ENCODE data around the gene MARK4. TPM values are rescaled to one million over a fixed set of nuclear protein-coding genes. Genes with fewer than 3 reads are reported as not detected.
"Not testable (repeated sequence)": the region's sequence is repeated elsewhere in the genome, so short reads cannot be mapped to it uniquely, and the experiment has no call there.

MARK4 gene
- total and polyA plus RNA-seq, 4 donors = 27.2 to 105 (median 62.7) TPM

DNA sequence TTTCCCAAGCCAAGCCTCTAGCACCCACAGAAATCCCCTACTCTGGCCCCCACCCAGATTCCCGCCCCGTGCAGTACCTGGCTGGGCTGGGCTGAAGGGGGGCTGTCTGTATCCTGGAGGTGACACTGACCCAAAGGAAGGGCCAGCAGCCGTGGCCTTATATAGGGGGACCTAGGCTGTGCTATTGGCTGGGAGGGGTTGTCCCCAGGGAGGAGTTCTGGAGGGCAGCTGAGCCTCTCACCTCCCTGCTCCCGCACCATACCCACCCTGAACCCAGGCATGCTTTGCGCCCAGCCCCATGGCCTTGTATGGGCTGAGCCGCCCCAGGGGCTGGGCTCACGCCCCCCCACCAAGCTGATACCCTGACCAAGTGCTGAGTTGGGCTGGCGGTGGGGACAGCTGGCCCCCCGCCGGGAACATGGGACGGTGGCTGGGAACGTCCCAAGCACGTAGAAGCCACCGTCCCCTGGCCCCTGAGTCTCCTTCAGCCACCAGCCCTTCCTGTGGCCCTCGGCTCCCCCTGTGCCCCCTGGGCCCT lies 71.7 kb downstream of the MARK4 start, which contains the start of gene CKM:
CKM (minus strand) TSS at position 132 of the 538 bp plus-strand sequence. CDS start 3,162 bp downstream, outside the sequence.
- H3K4me1 ChIP-seq (ENCODE audit: control insufficient read depth, insufficient read depth, low read length) = peaks cover 29% of the 10 kb centered on the region
- H3K27me3 ChIP-seq (ENCODE audit: control insufficient read depth, insufficient read depth, low read length) = peaks cover 19% of the 10 kb centered on the region
- DNase-seq (ENCODE audit: low read depth in 4 of 6, low spot score in 6 of 6) = no peak
- no peaks in the 10 kb centered on the region for H3K36me3 ChIP-seq (ENCODE audit: control insufficient read depth, insufficient read depth, low read length)
- H3K4me3 ChIP-seq (ENCODE audit: low read depth, low read length) = no peak within 1 kb of the TSS
- H3K9me3 ChIP-seq (ENCODE audit: control insufficient read depth, insufficient read depth, low read length) = no peaks in the 10 kb centered on the region
- 39% methylated on average over 10 of the region's 15 CpGs for WGBS (ENCODE audit: insufficient coverage)
- H3K27ac ChIP-seq (ENCODE audit: low read depth, low read length) = no peak within 1 kb of the TSS

DNA sequence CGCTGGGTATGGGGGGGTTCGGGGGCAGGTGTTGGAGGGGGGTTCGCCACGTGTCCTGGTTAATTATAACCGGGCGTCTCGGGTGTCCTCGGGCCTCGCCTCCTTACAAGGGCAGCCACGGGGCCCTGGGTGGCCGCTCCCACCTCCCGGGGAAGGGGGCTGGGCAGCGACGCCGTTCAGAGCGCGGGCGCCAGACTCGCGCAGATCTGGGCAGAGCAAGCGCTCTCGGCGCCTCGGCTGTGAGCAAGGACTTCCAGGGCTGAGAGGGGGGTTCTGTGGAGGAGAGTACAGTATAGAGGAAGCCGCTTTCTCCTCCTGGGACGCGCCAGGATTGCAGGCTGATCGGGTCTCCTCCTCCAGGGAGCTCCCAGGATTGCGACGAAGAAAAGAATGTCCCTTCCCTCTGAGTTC lies 72.6 kb downstream of the MARK4 start:
- Histone ChIP-seq H3K27me3 (ENCODE audit: control insufficient read depth, insufficient read depth, low read length) (peaks cover 19% of the 10 kb centered on the region), H3K36me3 (ENCODE audit: control insufficient read depth, insufficient read depth, low read length) (no peaks in the 10 kb centered on the region), H3K27ac (ENCODE audit: low read depth, low read length) (no peak overlapping the region), H3K4me3 (ENCODE audit: low read depth, low read length) (no peak overlapping the region), H3K4me1 (ENCODE audit: control insufficient read depth, insufficient read depth, low read length) (peaks cover 29% of the 10 kb centered on the region), H3K9me3 (ENCODE audit: control insufficient read depth, insufficient read depth, low read length) (no peaks in the 10 kb centered on the region)
- WGBS (ENCODE audit: insufficient coverage) = 2% methylated on average over 17 of the region's 30 CpGs
- DNase-seq (ENCODE audit: low read depth in 4 of 6, low spot score in 6 of 6) = no peak

DNA sequence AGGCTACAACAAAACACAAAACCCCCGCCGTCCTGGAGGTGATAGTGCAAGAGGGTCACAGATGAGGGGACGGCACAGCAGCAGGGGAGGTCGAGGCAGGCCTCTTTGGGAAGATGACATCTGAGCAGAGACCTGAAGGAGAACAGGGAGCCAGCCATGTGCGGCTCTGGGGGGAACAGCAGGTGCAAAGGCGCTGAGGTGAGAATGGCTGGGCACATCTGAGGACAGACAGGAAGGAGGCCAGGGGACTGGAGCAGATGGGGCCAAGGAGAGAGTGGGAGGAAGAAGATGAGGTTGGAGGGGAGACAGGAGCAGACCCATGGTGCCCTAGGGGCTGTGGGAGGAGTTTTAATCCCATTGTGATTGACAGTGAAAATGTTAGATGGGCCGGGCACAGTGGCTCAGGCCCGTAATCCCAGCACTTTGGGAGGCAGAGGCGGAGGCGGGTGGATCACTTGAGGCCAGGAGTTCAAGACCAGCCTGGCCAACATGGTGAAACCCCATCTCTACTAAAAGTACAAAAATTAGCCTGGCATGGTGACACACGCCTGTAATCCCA lies 73.4 kb downstream of the MARK4 start:
- Histone ChIP-seq H3K36me3 (ENCODE audit: control insufficient read depth, insufficient read depth, low read length) (no peaks in the 10 kb centered on the region), H3K27me3 (ENCODE audit: control insufficient read depth, insufficient read depth, low read length) (peaks cover 19% of the 10 kb centered on the region), H3K27ac (ENCODE audit: low read depth, low read length) (no peak overlapping the region), H3K4me3 (ENCODE audit: low read depth, low read length) (no peak overlapping the region), H3K4me1 (ENCODE audit: control insufficient read depth, insufficient read depth, low read length) (peaks cover 29% of the 10 kb centered on the region), H3K9me3 (ENCODE audit: control insufficient read depth, insufficient read depth, low read length) (no peaks in the 10 kb centered on the region)
- DNase-seq (ENCODE audit: low read depth in 4 of 6, low spot score in 6 of 6) = no peak
- WGBS (ENCODE audit: insufficient coverage) = 47% methylated on average over 6 of the region's 11 CpGs

DNA sequence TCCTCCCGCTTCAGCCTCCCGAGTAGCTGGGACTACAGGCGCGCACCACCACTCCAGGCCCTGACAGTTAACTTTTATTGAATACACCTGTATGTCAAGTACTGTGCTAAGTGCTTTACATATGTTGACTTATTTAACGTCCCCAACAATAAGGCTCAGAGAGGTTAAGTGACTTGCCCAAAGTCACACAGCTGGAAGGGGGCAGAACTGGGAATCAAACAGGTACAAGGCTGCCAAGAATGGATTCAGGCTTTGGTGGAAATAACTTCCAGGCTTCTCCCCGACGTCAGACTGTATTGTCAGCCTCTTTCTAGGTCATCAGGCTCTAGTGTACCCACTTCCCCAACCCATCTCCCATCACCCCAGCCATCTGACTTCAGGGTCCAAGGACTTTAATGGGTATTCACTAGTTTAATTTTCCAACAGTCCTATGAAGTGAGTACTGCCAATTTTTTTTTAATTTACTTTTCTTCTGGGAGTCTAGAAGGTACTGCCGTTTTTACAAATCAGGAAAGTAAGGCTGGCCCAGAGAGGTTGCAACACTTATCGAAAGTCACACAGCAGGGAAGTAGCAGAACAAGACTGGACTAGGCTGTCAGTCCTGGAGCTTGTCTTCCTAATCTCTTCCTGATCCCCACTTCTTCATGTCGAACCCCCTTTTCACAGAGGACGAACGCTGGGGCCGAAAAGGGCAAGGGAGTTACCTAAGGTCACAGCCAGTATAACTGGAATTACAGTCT lies 76.5 kb downstream of the MARK4 start:
- WGBS (ENCODE audit: insufficient coverage) = 82% methylated on average over 8 of the region's 13 CpGs
- no peak overlapping the region for H3K4me3 ChIP-seq (ENCODE audit: low read depth, low read length)

DNA sequence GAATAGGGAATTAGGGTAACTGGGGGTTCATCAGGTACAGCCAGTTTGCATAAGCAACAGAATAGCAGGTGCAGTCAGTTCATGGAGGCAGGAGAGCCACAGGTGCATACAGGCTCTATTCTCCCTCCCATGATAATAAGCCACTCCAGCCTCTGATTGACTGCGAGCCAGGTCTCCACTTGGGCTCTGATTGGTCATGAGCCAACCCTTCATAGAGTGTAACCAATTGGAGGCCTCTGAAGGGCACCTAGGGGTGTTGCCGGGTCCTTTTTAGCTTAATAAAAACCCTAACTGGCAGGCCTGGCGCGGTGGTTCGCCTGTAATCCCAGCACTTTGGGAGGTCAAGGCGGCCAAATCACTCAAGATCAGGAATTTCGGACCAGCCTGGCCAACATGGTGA lies 80.3 kb downstream of the MARK4 start:
- H3K4me1 ChIP-seq (ENCODE audit: control insufficient read depth, insufficient read depth, low read length) = peaks cover 3% of the 10 kb centered on the region
- WGBS (ENCODE audit: insufficient coverage) = 88% methylated on average over 7 of the region's 7 CpGs
- no peaks in the 10 kb centered on the region for H3K9me3 ChIP-seq (ENCODE audit: control insufficient read depth, insufficient read depth, low read length)

More for the DNA sequence above, 76.5 kb downstream of the MARK4 start:
- Histone ChIP-seq H3K36me3 (ENCODE audit: control insufficient read depth, insufficient read depth, low read length) (no peaks in the 10 kb centered on the region), H3K9me3 (ENCODE audit: control insufficient read depth, insufficient read depth, low read length) (no peaks in the 10 kb centered on the region), H3K27me3 (ENCODE audit: control insufficient read depth, insufficient read depth, low read length) (peaks cover 19% of the 10 kb centered on the region), H3K27ac (ENCODE audit: low read depth, low read length) (no peak overlapping the region), H3K4me1 (ENCODE audit: control insufficient read depth, insufficient read depth, low read length) (peaks cover 25% of the 10 kb centered on the region)
- no peak for DNase-seq (ENCODE audit: low read depth in 4 of 6, low spot score in 6 of 6)

GRCh38 chr19:45333609-45334303 lies 82.7 kb downstream of the MARK4 start:
- H3K4me3 ChIP-seq (ENCODE audit: low read depth, low read length) = no peak overlapping the region
- no peak for DNase-seq (ENCODE audit: low read depth in 4 of 6, low spot score in 6 of 6)
- H3K27ac ChIP-seq (ENCODE audit: low read depth, low read length) = no peak overlapping the region
- H3K9me3 ChIP-seq (ENCODE audit: control insufficient read depth, insufficient read depth, low read length) = no peaks in the 10 kb centered on the region
- H3K36me3 ChIP-seq (ENCODE audit: control insufficient read depth, insufficient read depth, low read length) = no peaks in the 10 kb centered on the region
- WGBS (ENCODE audit: insufficient coverage) = 69% methylated on average over 1 of the region's 10 CpGs
- H3K4me1 ChIP-seq (ENCODE audit: control insufficient read depth, insufficient read depth, low read length) = peaks cover 4% of the 10 kb centered on the region
- peaks cover 5% of the 10 kb centered on the region for H3K27me3 ChIP-seq (ENCODE audit: control insufficient read depth, insufficient read depth, low read length)

More for the DNA sequence above, 80.3 kb downstream of the MARK4 start:
- Histone ChIP-seq H3K36me3 (ENCODE audit: control insufficient read depth, insufficient read depth, low read length) (no peaks in the 10 kb centered on the region), H3K27me3 (ENCODE audit: control insufficient read depth, insufficient read depth, low read length) (no peaks in the 10 kb centered on the region), H3K27ac (ENCODE audit: low read depth, low read length) (no peak overlapping the region), H3K4me3 (ENCODE audit: low read depth, low read length) (no peak overlapping the region)
- no peak for DNase-seq (ENCODE audit: low read depth in 4 of 6, low spot score in 6 of 6)

GRCh38 chr19:45334881-45335280 lies 83.8 kb downstream of the MARK4 start:
- not testable (repeated sequence) for H3K36me3 ChIP-seq (ENCODE audit: control insufficient read depth, insufficient read depth, low read length)

DNA sequence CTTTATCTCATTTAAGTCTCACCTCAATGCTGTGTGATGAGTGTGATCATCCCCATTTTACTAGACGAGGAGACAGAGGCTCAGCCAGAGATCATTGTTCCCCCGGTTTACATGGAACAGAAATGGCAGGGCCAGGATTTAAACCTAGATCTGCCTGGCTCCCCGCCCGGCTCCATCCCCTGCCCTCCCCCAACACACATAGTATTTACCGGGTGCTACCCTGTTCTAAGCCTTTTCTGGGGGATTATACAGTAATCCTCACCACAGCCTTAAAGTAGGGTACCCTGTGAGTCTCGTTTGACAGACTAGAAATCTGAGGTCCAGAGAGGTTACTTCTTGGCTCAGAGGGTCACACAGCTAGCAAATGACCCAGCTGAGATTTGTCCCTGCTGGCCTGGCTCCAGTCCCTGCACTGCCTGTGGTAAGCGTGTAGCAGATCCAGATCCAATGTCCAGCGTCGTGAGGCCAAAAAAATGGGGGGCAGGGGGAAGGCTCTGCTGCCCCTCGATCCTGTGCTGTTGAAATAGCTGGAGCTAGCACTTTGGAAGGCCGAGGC lies 85.7 kb downstream of the MARK4 start:
- DNase-seq (ENCODE audit: low read depth in 4 of 6, low spot score in 6 of 6) = no peak

More at GRCh38 chr19:45334881-45335280, 83.8 kb downstream of the MARK4 start:
- not testable (repeated sequence) for H3K4me3 ChIP-seq (ENCODE audit: low read depth, low read length); DNase-seq (ENCODE audit: low read depth in 4 of 6, low spot score in 6 of 6); H3K9me3 ChIP-seq (ENCODE audit: control insufficient read depth, insufficient read depth, low read length); H3K4me1 ChIP-seq (ENCODE audit: control insufficient read depth, insufficient read depth, low read length); H3K27ac ChIP-seq (ENCODE audit: low read depth, low read length); H3K27me3 ChIP-seq (ENCODE audit: control insufficient read depth, insufficient read depth, low read length)
- 100% methylated on average over 2 of the region's 4 CpGs for WGBS (ENCODE audit: insufficient coverage)

GRCh38 chr19:45339629-45340028 lies 88.6 kb downstream of the MARK4 start:
- H3K36me3 ChIP-seq (ENCODE audit: control insufficient read depth, insufficient read depth, low read length) = no peaks in the 10 kb centered on the region
- 100% methylated on average over 2 of the region's 6 CpGs for WGBS (ENCODE audit: insufficient coverage)
- no peaks in the 10 kb centered on the region for H3K9me3 ChIP-seq (ENCODE audit: control insufficient read depth, insufficient read depth, low read length)
- no peak overlapping the region for H3K27ac ChIP-seq (ENCODE audit: low read depth, low read length)
- H3K4me3 ChIP-seq (ENCODE audit: low read depth, low read length) = no peak overlapping the region
- peaks cover 31% of the 10 kb centered on the region for H3K27me3 ChIP-seq (ENCODE audit: control insufficient read depth, insufficient read depth, low read length)
- H3K4me1 ChIP-seq (ENCODE audit: control insufficient read depth, insufficient read depth, low read length) = peaks cover 7% of the 10 kb centered on the region
- no peak for DNase-seq (ENCODE audit: low read depth in 4 of 6, low spot score in 6 of 6)

More for the DNA sequence above, 85.7 kb downstream of the MARK4 start:
- WGBS (ENCODE audit: insufficient coverage) = 77% methylated on average over 8 of the region's 11 CpGs
- Histone ChIP-seq H3K4me1 (ENCODE audit: control insufficient read depth, insufficient read depth, low read length) (peaks cover 7% of the 10 kb centered on the region), H3K36me3 (ENCODE audit: control insufficient read depth, insufficient read depth, low read length) (no peaks in the 10 kb centered on the region), H3K9me3 (ENCODE audit: control insufficient read depth, insufficient read depth, low read length) (no peaks in the 10 kb centered on the region), H3K27me3 (ENCODE audit: control insufficient read depth, insufficient read depth, low read length) (peaks cover 27% of the 10 kb centered on the region), H3K27ac (ENCODE audit: low read depth, low read length) (no peak overlapping the region), H3K4me3 (ENCODE audit: low read depth, low read length) (no peak overlapping the region)

Data from spinal cord (tissue), 10 donors.